ENCODE data around the gene RPS6KA1.

The RPS6KA1 gene

DNA sequence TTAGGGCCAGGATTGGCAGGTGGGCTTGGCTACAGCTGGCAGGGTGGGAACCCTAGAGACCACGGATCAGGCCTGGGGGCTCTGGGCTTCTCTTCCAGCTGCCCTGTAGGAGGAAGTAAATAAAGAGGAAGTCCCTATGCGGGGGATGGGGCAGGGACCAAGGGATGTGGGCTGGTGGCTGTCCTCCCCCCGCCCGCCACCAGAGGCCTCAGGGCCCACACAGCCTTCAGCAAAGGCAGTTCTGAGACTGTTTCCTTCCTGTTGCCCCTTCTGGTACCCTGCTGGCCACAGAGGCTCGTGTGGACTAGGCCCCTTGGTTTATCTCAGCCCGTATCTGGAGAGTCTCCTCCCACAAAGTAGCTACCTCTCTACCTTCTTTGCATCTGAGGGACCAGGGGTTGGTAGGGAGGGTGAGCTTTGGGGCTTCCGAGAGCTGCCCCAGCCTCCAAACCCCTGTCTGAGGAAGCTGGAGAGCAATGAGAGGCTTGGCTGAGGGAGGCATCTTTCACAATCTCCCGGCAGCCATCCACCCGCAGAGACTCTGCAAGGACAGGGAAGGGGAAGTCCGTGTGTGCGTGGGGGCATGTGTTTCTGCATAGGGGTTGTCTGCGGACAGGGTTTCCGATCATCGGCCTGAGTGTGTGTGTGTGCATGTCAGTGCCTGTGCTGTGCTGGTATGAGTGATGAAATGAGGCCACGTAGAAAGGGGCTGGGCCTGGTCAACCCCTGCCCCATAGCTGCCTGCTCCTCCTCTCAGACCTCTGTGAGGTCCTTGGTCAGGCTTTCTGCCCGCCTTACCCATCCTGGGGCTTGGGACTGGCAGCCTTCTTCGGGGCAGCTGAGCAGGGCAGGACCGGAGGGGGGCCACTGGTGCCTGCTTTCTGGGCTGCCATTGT lies 12.5 kb downstream of the RPS6KA1 start:
- H3K4me1 ChIP-seq (ENCODE audit: control insufficient read depth, insufficient read depth, low read length), result peaks cover 11% of the 10 kb centered on the region
- H3K9me3 ChIP-seq (ENCODE audit: control insufficient read depth, insufficient read depth, low read depth, low read length), result no peaks in the 10 kb centered on the region
- peaks cover 36% of the 10 kb centered on the region for H3K36me3 ChIP-seq (ENCODE audit: control insufficient read depth, insufficient read depth, low read length)
- no peak overlapping the region for H3K4me3 ChIP-seq (ENCODE audit: low read depth, low read length)
- H3K27ac ChIP-seq (ENCODE audit: low read depth, low read length), result no peak overlapping the region
- no peaks in the 10 kb centered on the region for H3K27me3 ChIP-seq (ENCODE audit: control insufficient read depth, insufficient read depth, low read length)
- H3K9ac ChIP-seq (ENCODE audit: low read length), result no peak overlapping the region

DNA sequence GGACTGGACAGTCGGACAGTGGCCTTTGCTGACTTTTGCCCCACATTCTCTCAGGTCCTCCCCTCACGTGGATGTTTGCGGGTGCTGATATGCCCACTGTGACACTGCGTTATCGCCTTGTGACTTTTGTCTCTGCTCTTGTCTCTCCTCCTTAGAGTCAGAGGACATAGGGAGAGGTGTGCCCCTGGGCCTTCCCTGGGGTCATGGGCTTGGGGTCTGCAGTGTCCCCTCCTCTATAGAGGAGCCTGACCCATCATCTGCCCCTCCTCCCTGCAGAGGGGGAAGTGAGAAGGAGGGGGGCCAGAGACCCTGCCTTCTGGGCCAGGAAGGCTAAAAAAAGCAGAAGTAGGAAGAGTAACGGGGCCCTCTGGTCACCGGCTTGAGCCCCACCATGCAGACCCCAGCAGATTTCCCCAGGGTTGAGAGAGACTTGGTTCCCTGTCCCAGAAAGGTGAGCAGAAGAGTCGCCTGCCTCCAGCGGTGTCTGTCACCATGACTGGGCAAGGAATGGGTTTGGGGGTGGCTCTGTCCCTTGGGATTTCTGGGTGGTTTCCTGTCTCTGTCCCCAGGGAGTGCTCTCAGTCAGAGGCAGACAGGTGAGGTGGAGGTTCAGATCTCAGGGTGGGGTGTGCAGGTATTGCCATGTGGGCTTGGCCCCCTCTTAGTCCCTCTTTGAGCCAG lies 13.3 kb downstream of the RPS6KA1 start:
- H3K9me3 ChIP-seq (ENCODE audit: control insufficient read depth, insufficient read depth, low read depth, low read length), result no peaks in the 10 kb centered on the region
- H3K4me1 ChIP-seq (ENCODE audit: control insufficient read depth, insufficient read depth, low read length), result peaks cover 11% of the 10 kb centered on the region
- H3K9ac ChIP-seq (ENCODE audit: low read length), result no peak overlapping the region
- no peaks in the 10 kb centered on the region for H3K27me3 ChIP-seq (ENCODE audit: control insufficient read depth, insufficient read depth, low read length)
- no peak overlapping the region for H3K27ac ChIP-seq (ENCODE audit: low read depth, low read length)
- H3K36me3 ChIP-seq (ENCODE audit: control insufficient read depth, insufficient read depth, low read length), result peaks cover 35% of the 10 kb centered on the region
- no peak overlapping the region for H3K4me3 ChIP-seq (ENCODE audit: low read depth, low read length)

DNA sequence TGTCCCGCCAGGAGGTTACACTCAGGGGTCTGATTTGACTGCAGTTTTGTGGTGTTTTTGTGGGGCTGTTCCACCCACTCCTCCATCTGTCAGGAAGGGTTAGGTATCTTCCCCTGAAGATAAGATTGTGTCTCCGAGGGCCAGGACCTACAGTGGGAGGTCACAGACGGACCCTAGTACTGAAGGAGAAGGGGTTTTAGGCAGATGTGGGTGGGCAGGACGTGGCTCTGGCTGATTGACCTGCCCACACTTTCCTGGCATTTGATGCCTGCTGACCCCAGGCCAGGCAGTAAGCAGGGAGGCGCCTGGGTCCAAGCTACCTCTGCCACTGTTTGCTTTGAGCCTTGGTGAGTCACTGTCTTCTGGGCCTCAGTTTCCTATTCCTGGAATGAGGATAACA lies 13.9 kb downstream of the RPS6KA1 start:
- Histone ChIP-seq H3K27ac (ENCODE audit: low read depth, low read length) (no peak overlapping the region), H3K4me1 (ENCODE audit: control insufficient read depth, insufficient read depth, low read length) (peaks cover 11% of the 10 kb centered on the region), H3K27me3 (ENCODE audit: control insufficient read depth, insufficient read depth, low read length) (no peaks in the 10 kb centered on the region), H3K36me3 (ENCODE audit: control insufficient read depth, insufficient read depth, low read length) (peaks cover 31% of the 10 kb centered on the region), H3K9me3 (ENCODE audit: control insufficient read depth, insufficient read depth, low read depth, low read length) (no peaks in the 10 kb centered on the region), H3K9ac (ENCODE audit: low read length) (no peak overlapping the region), H3K4me3 (ENCODE audit: low read depth, low read length) (no peak overlapping the region)

DNA sequence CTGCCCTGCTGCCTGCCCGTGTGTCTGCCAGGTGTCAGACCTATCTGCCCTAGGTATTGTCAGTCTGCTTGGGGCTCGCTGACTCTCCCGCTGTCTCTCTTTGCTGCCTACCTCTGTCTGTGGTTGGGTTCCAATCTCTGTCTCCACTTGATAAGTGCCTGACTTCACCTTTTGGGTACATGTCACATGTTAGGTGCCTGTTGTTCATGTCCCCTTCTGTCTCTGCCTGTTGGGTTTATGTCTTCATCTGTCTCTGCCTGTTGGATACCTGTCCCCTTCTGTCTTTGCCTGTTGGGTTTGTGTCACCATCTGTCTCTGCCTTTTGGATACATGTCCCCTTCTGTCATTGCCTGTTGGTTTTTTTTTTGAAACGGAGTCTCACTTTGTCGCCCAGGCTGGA lies 14.6 kb downstream of the RPS6KA1 start:
- Histone ChIP-seq H3K4me1 (ENCODE audit: control insufficient read depth, insufficient read depth, low read length) (peaks cover 11% of the 10 kb centered on the region), H3K27ac (ENCODE audit: low read depth, low read length) (no peak overlapping the region), H3K27me3 (ENCODE audit: control insufficient read depth, insufficient read depth, low read length) (no peaks in the 10 kb centered on the region), H3K4me3 (ENCODE audit: low read depth, low read length) (no peak overlapping the region), H3K9me3 (ENCODE audit: control insufficient read depth, insufficient read depth, low read depth, low read length) (no peaks in the 10 kb centered on the region), H3K36me3 (ENCODE audit: control insufficient read depth, insufficient read depth, low read length) (peaks cover 30% of the 10 kb centered on the region), H3K9ac (ENCODE audit: low read length) (no peak overlapping the region)

DNA sequence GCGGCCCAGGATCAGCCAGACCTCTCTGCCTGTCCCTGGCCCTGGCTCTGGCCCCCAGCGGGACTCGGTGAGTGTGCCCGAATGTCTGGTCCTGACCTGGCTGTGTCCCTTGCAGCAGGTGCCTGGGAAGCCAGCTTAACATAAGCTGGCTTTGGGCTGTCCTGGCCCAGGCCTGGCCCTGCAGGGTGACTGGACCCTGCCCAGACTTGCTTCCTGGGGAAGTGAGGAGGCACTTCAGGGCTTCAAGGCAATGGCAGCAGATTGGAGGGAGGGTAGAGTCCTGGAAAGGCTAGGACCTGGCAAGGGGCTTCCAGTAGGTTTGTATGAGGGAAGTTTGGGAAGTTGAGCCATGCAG lies 16.4 kb downstream of the RPS6KA1 start:
- H3K4me1 ChIP-seq (ENCODE audit: control insufficient read depth, insufficient read depth, low read length), result peaks cover 11% of the 10 kb centered on the region
- H3K27ac ChIP-seq (ENCODE audit: low read depth, low read length), result 0 out of 2 replicates have a peak overlapping the region, but pooled peaks have one; percentile 46

DNA sequence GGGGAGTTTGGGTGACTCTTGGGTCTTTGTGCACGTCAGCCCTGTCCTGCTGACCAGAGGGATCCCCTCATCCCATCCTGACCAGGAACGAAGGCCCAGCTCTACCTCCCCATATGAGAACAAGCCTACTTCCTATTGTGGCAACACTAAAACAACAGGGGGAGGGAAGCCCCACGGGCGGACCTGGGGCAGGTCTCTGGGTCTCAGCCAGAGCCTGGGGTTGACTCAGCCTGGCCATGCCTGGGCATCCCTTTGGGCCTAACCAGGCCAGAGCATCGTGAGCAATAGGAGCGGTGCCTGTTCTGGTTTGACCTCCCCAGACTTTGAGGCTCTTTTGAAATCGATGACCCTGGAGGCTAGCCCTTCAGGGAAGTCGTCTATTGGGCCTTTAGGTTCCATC lies 16.8 kb downstream of the RPS6KA1 start:
- H3K4me1 ChIP-seq (ENCODE audit: control insufficient read depth, insufficient read depth, low read length), result peaks cover 10% of the 10 kb centered on the region
- H3K36me3 ChIP-seq (ENCODE audit: control insufficient read depth, insufficient read depth, low read length), result peaks cover 30% of the 10 kb centered on the region
- no peak overlapping the region for H3K9ac ChIP-seq (ENCODE audit: low read length)
- H3K9me3 ChIP-seq (ENCODE audit: control insufficient read depth, insufficient read depth, low read depth, low read length), result no peaks in the 10 kb centered on the region
- no peak overlapping the region for H3K4me3 ChIP-seq (ENCODE audit: low read depth, low read length)
- H3K27me3 ChIP-seq (ENCODE audit: control insufficient read depth, insufficient read depth, low read length), result no peaks in the 10 kb centered on the region
- H3K27ac ChIP-seq (ENCODE audit: low read depth, low read length), result no peak overlapping the region

More for the DNA sequence above, 16.4 kb downstream of the RPS6KA1 start:
- Histone ChIP-seq H3K9me3 (ENCODE audit: control insufficient read depth, insufficient read depth, low read depth, low read length) (no peaks in the 10 kb centered on the region), H3K9ac (ENCODE audit: low read length) (no peak overlapping the region), H3K4me3 (ENCODE audit: low read depth, low read length) (no peak overlapping the region), H3K36me3 (ENCODE audit: control insufficient read depth, insufficient read depth, low read length) (peaks cover 26% of the 10 kb centered on the region), H3K27me3 (ENCODE audit: control insufficient read depth, insufficient read depth, low read length) (no peaks in the 10 kb centered on the region)

DNA sequence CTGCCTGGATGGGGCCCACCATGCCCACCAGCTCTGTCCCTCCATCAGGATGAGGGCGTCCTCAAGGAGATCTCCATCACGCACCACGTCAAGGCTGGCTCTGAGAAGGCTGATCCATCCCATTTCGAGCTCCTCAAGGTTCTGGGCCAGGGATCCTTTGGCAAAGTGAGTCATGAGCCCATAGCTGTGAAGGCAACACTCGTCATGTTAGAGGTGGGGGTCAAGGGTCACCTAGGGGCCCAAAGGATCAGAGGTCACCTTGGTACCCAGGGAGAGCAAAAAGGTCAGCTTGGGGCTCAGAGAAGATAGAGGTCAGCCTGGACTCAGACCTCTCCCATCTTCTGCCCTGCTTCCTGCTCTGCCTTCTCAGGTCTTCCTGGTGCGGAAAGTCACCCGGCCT lies 17.3 kb downstream of the RPS6KA1 start:
- no peak overlapping the region for H3K9ac ChIP-seq (ENCODE audit: low read length)
- H3K4me1 ChIP-seq (ENCODE audit: control insufficient read depth, insufficient read depth, low read length), result peaks cover 6% of the 10 kb centered on the region
- peaks cover 34% of the 10 kb centered on the region for H3K36me3 ChIP-seq (ENCODE audit: control insufficient read depth, insufficient read depth, low read length)
- no peak overlapping the region for H3K4me3 ChIP-seq (ENCODE audit: low read depth, low read length)
- H3K27me3 ChIP-seq (ENCODE audit: control insufficient read depth, insufficient read depth, low read length), result no peaks in the 10 kb centered on the region
- H3K27ac ChIP-seq (ENCODE audit: low read depth, low read length), result no peak overlapping the region
- H3K9me3 ChIP-seq (ENCODE audit: control insufficient read depth, insufficient read depth, low read depth, low read length), result no peaks in the 10 kb centered on the region

DNA sequence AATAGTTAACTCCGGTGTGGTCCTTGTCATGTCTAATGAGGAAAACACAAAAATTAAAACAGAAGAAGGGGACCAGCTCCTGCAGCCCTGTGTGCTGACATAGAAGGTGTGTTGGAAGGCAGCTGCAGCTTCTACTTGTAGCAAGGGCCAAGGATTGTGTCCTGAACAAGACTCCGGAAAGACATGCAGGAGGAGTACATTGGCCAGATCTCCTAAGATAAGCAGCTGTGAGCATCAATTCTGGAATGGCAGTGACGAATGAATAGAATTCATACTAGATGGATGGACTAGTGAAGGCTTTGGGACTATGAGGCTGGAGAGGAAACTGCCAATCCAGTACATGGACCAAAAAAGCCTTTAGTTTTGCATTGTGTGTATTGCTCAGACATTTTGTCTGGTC lies 19.3 kb downstream of the RPS6KA1 start:
- no peak overlapping the region for H3K4me3 ChIP-seq (ENCODE audit: low read depth, low read length)
- H3K27ac ChIP-seq (ENCODE audit: low read depth, low read length), result no peak overlapping the region
- H3K36me3 ChIP-seq (ENCODE audit: control insufficient read depth, insufficient read depth, low read length), result peaks cover 45% of the 10 kb centered on the region
- H3K9ac ChIP-seq (ENCODE audit: low read length), result no peak overlapping the region
- H3K4me1 ChIP-seq (ENCODE audit: control insufficient read depth, insufficient read depth, low read length), result no peaks in the 10 kb centered on the region
- H3K27me3 ChIP-seq (ENCODE audit: control insufficient read depth, insufficient read depth, low read length), result no peaks in the 10 kb centered on the region
- H3K9me3 ChIP-seq (ENCODE audit: control insufficient read depth, insufficient read depth, low read depth, low read length), result no peaks in the 10 kb centered on the region

DNA sequence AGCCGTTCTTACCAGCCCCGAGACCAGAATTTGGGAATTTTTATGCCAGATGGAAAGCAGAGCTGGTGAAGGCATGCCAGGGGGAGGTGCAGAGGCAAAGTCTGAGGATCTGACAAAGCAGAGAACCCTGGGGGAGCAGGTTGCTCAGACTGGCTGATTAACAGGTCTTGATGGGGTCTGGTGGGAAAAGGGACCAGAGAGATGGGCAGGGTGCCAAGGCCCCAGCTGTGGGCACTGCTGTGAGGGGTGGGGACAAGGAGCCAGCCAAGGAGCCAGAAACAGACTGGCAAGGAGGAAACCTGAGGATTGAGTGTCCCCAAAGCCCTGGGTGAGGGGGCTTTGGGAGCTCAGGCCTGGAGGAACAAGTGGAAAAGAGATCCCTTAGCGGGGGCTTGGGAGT lies 21.4 kb downstream of the RPS6KA1 start:
- Histone ChIP-seq H3K4me3 (ENCODE audit: low read depth, low read length) (no peak overlapping the region), H3K36me3 (ENCODE audit: control insufficient read depth, insufficient read depth, low read length) (peaks cover 62% of the 10 kb centered on the region), H3K27me3 (ENCODE audit: control insufficient read depth, insufficient read depth, low read length) (no peaks in the 10 kb centered on the region), H3K4me1 (ENCODE audit: control insufficient read depth, insufficient read depth, low read length) (no peaks in the 10 kb centered on the region), H3K9ac (ENCODE audit: low read length) (no peak overlapping the region), H3K27ac (ENCODE audit: low read depth, low read length) (no peak overlapping the region), H3K9me3 (ENCODE audit: control insufficient read depth, insufficient read depth, low read depth, low read length) (no peaks in the 10 kb centered on the region)

DNA sequence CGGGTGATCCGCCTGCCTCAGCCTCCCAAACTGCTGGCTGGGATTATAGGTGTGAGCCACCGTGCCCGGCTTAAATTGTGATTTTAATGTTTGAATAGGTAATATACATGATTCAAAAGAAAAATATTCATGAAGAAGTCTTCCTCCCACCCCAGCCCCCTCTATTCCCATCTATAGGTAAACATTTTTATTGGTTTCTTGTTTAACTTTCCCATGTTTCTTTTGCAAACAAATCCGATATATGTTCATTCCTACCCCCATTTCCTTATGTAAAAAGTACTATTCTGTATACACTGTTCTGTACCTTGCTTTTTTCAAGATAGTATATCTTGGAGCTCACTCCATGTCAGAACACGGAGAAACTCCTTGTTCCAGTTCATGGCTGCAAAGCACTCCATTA lies 23.2 kb downstream of the RPS6KA1 start:
- Histone ChIP-seq H3K4me1 (ENCODE audit: control insufficient read depth, insufficient read depth, low read length) (no peaks in the 10 kb centered on the region), H3K27ac (ENCODE audit: low read depth, low read length) (no peak overlapping the region), H3K36me3 (ENCODE audit: control insufficient read depth, insufficient read depth, low read length) (peaks cover 62% of the 10 kb centered on the region), H3K4me3 (ENCODE audit: low read depth, low read length) (no peak overlapping the region), H3K9me3 (ENCODE audit: control insufficient read depth, insufficient read depth, low read depth, low read length) (no peaks in the 10 kb centered on the region), H3K27me3 (ENCODE audit: control insufficient read depth, insufficient read depth, low read length) (no peaks in the 10 kb centered on the region), H3K9ac (ENCODE audit: low read length) (no peak overlapping the region)

DNA sequence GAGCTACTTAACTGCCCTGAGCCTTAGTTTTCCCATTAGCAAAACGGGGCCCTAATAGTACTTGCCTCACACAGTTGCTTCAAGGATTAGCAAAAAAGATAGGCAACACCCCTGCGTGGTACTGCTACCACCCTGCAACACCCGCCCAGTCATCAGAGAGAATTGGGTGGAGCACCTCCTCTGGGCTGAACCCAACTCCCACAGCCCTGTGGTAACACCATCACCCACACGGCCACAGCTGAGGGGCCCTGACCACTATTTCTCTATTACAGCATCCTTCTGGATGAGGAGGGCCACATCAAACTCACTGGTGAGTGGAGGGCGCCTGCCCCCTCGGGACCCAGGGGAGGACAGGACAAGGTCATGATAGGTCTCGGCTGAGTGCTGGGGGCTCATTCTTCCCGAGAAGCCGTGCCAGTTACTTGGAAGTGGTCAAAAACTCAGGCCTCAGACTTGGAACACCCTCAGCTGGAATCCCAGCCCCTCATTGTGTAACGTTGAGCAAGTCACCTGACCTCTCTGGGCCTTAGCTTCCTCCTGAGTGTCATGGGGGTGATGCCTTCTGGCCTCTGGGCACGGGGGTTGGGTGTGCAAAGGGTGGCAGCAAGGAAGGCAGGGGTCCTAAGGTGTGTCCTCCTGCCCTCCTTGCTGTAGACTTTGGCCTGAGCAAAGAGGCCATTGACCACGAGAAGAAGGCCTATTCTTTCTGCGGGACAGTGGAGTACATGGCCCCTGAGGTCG lies 24.6 kb downstream of the RPS6KA1 start:
- H3K36me3 ChIP-seq (ENCODE audit: control insufficient read depth, insufficient read depth, low read length), result peaks cover 70% of the 10 kb centered on the region
- H3K27ac ChIP-seq (ENCODE audit: low read depth, low read length), result no peak overlapping the region
- no peak overlapping the region for H3K4me3 ChIP-seq (ENCODE audit: low read depth, low read length)
- H3K4me1 ChIP-seq (ENCODE audit: control insufficient read depth, insufficient read depth, low read length), result no peaks in the 10 kb centered on the region
- no peaks in the 10 kb centered on the region for H3K9me3 ChIP-seq (ENCODE audit: control insufficient read depth, insufficient read depth, low read depth, low read length)
- no peak overlapping the region for H3K9ac ChIP-seq (ENCODE audit: low read length)
- no peaks in the 10 kb centered on the region for H3K27me3 ChIP-seq (ENCODE audit: control insufficient read depth, insufficient read depth, low read length)

Measured in HUES6 (cell line).